K562 (cell line): ENCODE results near the gene MAP1LC3B. TPM values are rescaled to one million over a fixed set of nuclear protein-coding genes. Genes with fewer than 3 reads are reported as not detected.

Experiments
- ATAC-seq: fragments of 200-7000 bp; cut with Tn5 transposase; 3 replicates; pipeline ENCODE4 v1.9.1; 2020; ENCODE audit warnings: moderate library complexity
- BruUV-seq: library from RNA; stranded (reverse); fragments of 400-500 nt; replicated peaks from 2 replicates; lab custom pipeline; 2021; lab: Mats Ljungman, UMichigan
- CTCF ChIA-PET: fragments of 300-600 bp; formaldehyde crosslinking; extraction: SDS; loops from one replicate; lab custom pipeline; 2021; ENCODE audit warnings: low intra/inter-chr PET ratio; lab: Yijun Ruan, JAX
- POLR2A ChIA-PET: fragments of 300-600, 350-650 bp; sonication (Branson Sonifier 250); formaldehyde crosslinking; extraction: SDS; loops from one replicate; lab custom pipeline; 2021; ENCODE audit warnings: antibody characterized with exemption, inconsistent platforms; lab: Yijun Ruan, JAX
- DNase-seq, 4 experiments: peaks; one replicate each; pipeline versions ENCODE4 v3.0.0 to v3.0.0-alpha.2; 2011 to 2018; ENCODE audit warnings: low spot score in 3 of 4, mixed read lengths in 3 of 4; ENCODE audit errors: extremely low read depth in 1 of 4
- FAIRE-seq: peaks from 2 replicates; lab custom pipeline; 2011; peaks lifted over from hg19 to GRCh38; lab: Jason Lieb, UNC
- H2AFZ ChIP-seq: 2 replicates; pipeline ENCODE4 v1.6.0; 2011; ENCODE audit warnings: low read depth, low read length, control low read depth, inconsistent platforms
- H3K27ac ChIP-seq: fragments of 200-600 bp; 3 replicates; pipeline ENCODE4 v1.8.0; 2011; ENCODE audit warnings: low read depth, mild to moderate bottlenecking, control low read depth, inconsistent platforms, low read length, moderate library complexity, mixed read lengths; ENCODE audit errors: extremely low read depth
- H3K27me3 ChIP-seq, 2 experiments: fragments of 300-600 bp in 1 of 2; 2 replicates in 1 of 2; 3 replicates in 1 of 2; pipeline versions ENCODE4 v1.6.0 to v1.8.0; 2011; ENCODE audit warnings: inconsistent platforms in 2 of 2, low read length in 2 of 2, mild to moderate bottlenecking in 1 of 2, mixed read lengths in 1 of 2, moderate library complexity in 1 of 2; ENCODE audit not compliant: control insufficient read depth in 2 of 2, insufficient read depth in 2 of 2
- H3K36me3 ChIP-seq: fragments of 300-600 bp; 3 replicates; pipeline ENCODE4 v1.8.0; 2011; ENCODE audit warnings: mild to moderate bottlenecking, low read length, inconsistent platforms; ENCODE audit not compliant: control insufficient read depth, insufficient read depth
- H3K4me1 ChIP-seq, 2 experiments: fragments of 200-600 bp in 1 of 2; replicated peaks in 1 of 2; 2 replicates in 1 of 2; 3 replicates in 1 of 2; pipeline versions ENCODE4 v1.5.1 to v1.8.0; 2011; ENCODE audit warnings: inconsistent platforms in 2 of 2, low read length in 2 of 2, mild to moderate bottlenecking in 1 of 2, mixed read lengths in 1 of 2, moderate library complexity in 1 of 2; ENCODE audit not compliant: control insufficient read depth in 2 of 2, insufficient read depth in 2 of 2
- H3K4me2 ChIP-seq: 2 replicates; pipeline ENCODE4 v1.6.1; 2011; ENCODE audit warnings: low read length, control low read depth, inconsistent platforms, mixed read lengths; ENCODE audit not compliant: insufficient read depth
- H3K4me3 ChIP-seq: fragments of 200-600 bp; sonication (generic), shearing (Covaris generic); 2 replicates; pipeline ENCODE4 v1.5.1; 2016; ENCODE audit warnings: control low read depth, inconsistent platforms
- H3K79me2 ChIP-seq: fragments of 200-600 bp; 3 replicates; pipeline ENCODE4 v1.8.0; 2011; ENCODE audit warnings: low read length, inconsistent platforms; ENCODE audit not compliant: control insufficient read depth, insufficient read depth
- H3K9ac ChIP-seq, 2 experiments: 2 replicates each; pipeline versions ENCODE4 v1.6.0 to v1.6.1; 2011; ENCODE audit warnings: low read depth in 2 of 2, low read length in 2 of 2, control low read depth in 1 of 2, inconsistent platforms in 1 of 2, mild to moderate bottlenecking in 1 of 2, mixed read lengths in 1 of 2; ENCODE audit not compliant: insufficient read depth in 1 of 2
- H3K9me1 ChIP-seq: one replicate; pipeline ENCODE4 v1.6.0; 2011; ENCODE audit warnings: inconsistent platforms, mild to moderate bottlenecking, low read length, moderate library complexity; ENCODE audit not compliant: control insufficient read depth, insufficient read depth
- H3K9me3 ChIP-seq: replicated peaks from 2 replicates; pipeline ENCODE4 v1.5.1; 2011; ENCODE audit warnings: low read depth, low read length, inconsistent platforms; ENCODE audit not compliant: control insufficient read depth, insufficient read depth
- H4K20me1 ChIP-seq: replicated peaks from 2 replicates; pipeline ENCODE4 v1.6.1; 2011; ENCODE audit warnings: low read length, inconsistent platforms, mixed read lengths; ENCODE audit not compliant: control insufficient read depth, insufficient read depth
- VEZF1 ChIP-seq: fragments of 200-800 bp; sonication (Bioruptor generic); IDR thresholded peaks from 2 replicates; pipeline ENCODE4 v1.6.1; 2017; ENCODE audit warnings: missing genetic modification characterization, missing compliant biosample characterization
- ZBTB26 ChIP-seq: fragments of 450-650 bp; formaldehyde crosslinking; IDR thresholded peaks from 2 replicates; pipeline ENCODE4 v1.4.0; 2022; ENCODE audit warnings: missing genetic modification characterization
- ZNF121 ChIP-seq: sonication (generic); formaldehyde crosslinking; conservative IDR thresholded peaks from 2 replicates; pipeline ENCODE4 v1.8.0; 2022; ENCODE audit warnings: missing genetic modification reagents
- WGBS: fragments of 100-300 bp; shearing (Covaris generic); methylation state at CpG from one replicate; pipeline ENCODE4 v1.1.6; 2016; ENCODE audit warnings: low coverage, mixed read lengths; ENCODE audit not compliant: insufficient coverage; ENCODE audit errors: missing lambda C conversion rate; 5-methylcytosine and 5-hydroxymethylcytosine counted together
- in situ Hi-C: fragments of 300-500 bp; cut with MboI; formaldehyde crosslinking; loops from 4 replicates; pipeline ENCODE4 v1.15.0; 2018; ENCODE audit warnings: inconsistent platforms, mixed read lengths
- intact Hi-C: fragments of 100-400 bp; cut with micrococcal nuclease; formaldehyde crosslinking; loops from 2 replicates; pipeline ENCODE4 v1.14.2; 2022
- polyA plus RNA-seq, 8 experiments: library from polyadenylated mRNA; depleted of rRNA in 4 of 8; stranded (reverse) in 5 of 8; unstranded in 3 of 8; fragments of >200 nt; fragmentation: Nextera tagmentation in 2 of 8; fragmentation: Illumina TruSeq in 1 of 8; extraction: Ambion mirVana in 2 of 8; extraction: Trizol in 1 of 8; gene quantifications; 2 replicates each; pipeline versions ENCODE4 v1.2.1 to v1.2.3, GENCODE V29; 2011 to 2014; ENCODE audit warnings: inconsistent platforms in 1 of 8, missing spikeins in 1 of 8
- total RNA-seq, 7 experiments: library from RNA; depleted of rRNA in 6 of 7; stranded (reverse); fragments of >200 nt in 6 of 7; fragmentation: Illumina TruSeq in 2 of 7; extraction: Trizol in 2 of 7; gene quantifications; 2 replicates each; pipeline versions ENCODE4 v1.2.1 to v1.2.3, GENCODE V29; 2011 to 2021; ENCODE audit warnings: low replicate concordance in 1 of 7

The MAP1LC3B gene
- total and polyA plus RNA-seq, 9 of the 15 experiments (the other 6 are each of a cell fraction or from before 2014, with no cell fraction given): 16.0 to 81.5 (median 36.7) TPM

GRCh38 chr16:87366930-87367329 lies 25.2 kb upstream of the MAP1LC3B start:
- H3K9me3 ChIP-seq: no peaks in the 10 kb centered on the region
- no peak overlapping the region for H3K4me2 ChIP-seq
- H3K4me1 ChIP-seq: peaks cover 17 to 27% of the 10 kb centered on the region in 2 experiments
- in situ Hi-C loops: no loop called here
- H3K79me2 ChIP-seq: peaks cover 82% of the 10 kb centered on the region
- H3K36me3 ChIP-seq: peaks cover 34% of the 10 kb centered on the region
- H4K20me1 ChIP-seq: peaks cover 21% of the 10 kb centered on the region; the same call in 1 of the 2 replicates
- CTCF ChIA-PET: no interaction called here
- ATAC-seq (no peak), FAIRE-seq (no peak), DNase-seq (no peak)
- H2AFZ ChIP-seq: no peak overlapping the region
- TF ChIP-seq ZNF121 (CRISPR knock-in tag) (peak; percentile 72), VEZF1 (CRISPR knock-in tag) (no peak), ZBTB26 (CRISPR knock-in tag) (no peak)
- H3K4me3 ChIP-seq: no peak overlapping the region
- no TSS peak for BruUV-seq
- intact Hi-C loops: no loop called here
- H3K27ac ChIP-seq: no peak overlapping the region
- POLR2A ChIA-PET: interaction anchor here (0.9 to 1.5 kb wide), 3 partner anchors 21 to 50 kb away, joined by 3 to 5 read pairs (median 4); partner anchors contain the start of genes C16orf95 and MAP1LC3B
- no peak overlapping the region for H3K9ac ChIP-seq
- peaks cover 2% of the 10 kb centered on the region for H3K9me1 ChIP-seq
- no peaks in the 10 kb centered on the region for H3K27me3 ChIP-seq
- WGBS: 70% methylated on average over 1 of the region's 1 CpG
